GM21619 (cell line): ENCODE results near the gene RBMS2.

Experiments
- ATAC-seq: cut with Tn5 transposase; IDR thresholded peaks from one replicate; pipeline ENCODE4 v1.9.1; 2021; ENCODE audit not compliant: unreplicated experiment

RBMS2 gene

GRCh38 chr12:56578983-56579546 lies 57.4 kb downstream of the RBMS2 start:
- ATAC-seq = no peak

- ATAC-seq = no peak
Observed at GRCh38 chr12:56581418-56582145, 60.0 kb downstream of the RBMS2 start.

GRCh38 chr12:56585098-56585497 lies 63.5 kb downstream of the RBMS2 start:
- ATAC-seq = no peak

GRCh38 chr12:56589783-56590182 lies 68.2 kb downstream of the RBMS2 start:
- no peak for ATAC-seq

- ATAC-seq = no peak
Observed at GRCh38 chr12:56590237-56590830, 68.7 kb downstream of the RBMS2 start.

GRCh38 chr12:56591126-56591525 lies 69.5 kb downstream of the RBMS2 start:
- no peak for ATAC-seq

- no peak for ATAC-seq
Observed at GRCh38 chr12:56591961-56592360, 70.3 kb downstream of the RBMS2 start.

GRCh38 chr12:56593909-56594621 lies 72.4 kb downstream of the RBMS2 start:
- ATAC-seq = no peak

- ATAC-seq = no peak
Observed at GRCh38 chr12:56596815-56597214, 75.2 kb downstream of the RBMS2 start.

- no peak for ATAC-seq
Observed at GRCh38 chr12:56599041-56599440, 77.4 kb downstream of the RBMS2 start.

- ATAC-seq = no peak
Observed at GRCh38 chr12:56599797-56600196, 78.2 kb downstream of the RBMS2 start.

GRCh38 chr12:56600753-56601152 lies 79.1 kb downstream of the RBMS2 start:
- ATAC-seq = no peak

- no peak for ATAC-seq
Observed at GRCh38 chr12:56601503-56601902, 79.9 kb downstream of the RBMS2 start.

GRCh38 chr12:56602239-56602638 lies 80.6 kb downstream of the RBMS2 start:
- no peak for ATAC-seq

GRCh38 chr12:56604355-56604754 lies 82.7 kb downstream of the RBMS2 start:
- no peak for ATAC-seq

- no peak for ATAC-seq
Observed at GRCh38 chr12:56614627-56615026, 93.0 kb downstream of the RBMS2 start.

GRCh38 chr12:56616244-56616643 lies 94.6 kb downstream of the RBMS2 start:
- no peak for ATAC-seq

GRCh38 chr12:56616925-56617324 lies 95.3 kb downstream of the RBMS2 start:
- no peak for ATAC-seq

- ATAC-seq = no peak
Observed at GRCh38 chr12:56622535-56622934, 100.9 kb downstream of the RBMS2 start.

- ATAC-seq = no peak
Observed at GRCh38 chr12:56626701-56627100, 105.1 kb downstream of the RBMS2 start.

- no peak for ATAC-seq
Observed at GRCh38 chr12:56628671-56629458, 107.2 kb downstream of the RBMS2 start.
